NCI-H2196 (cell line): ENCODE measurements around the gene KRTAP10-11.

ENCODE experiments used
- DNase-seq: peaks from one replicate; lab custom pipeline; 2025; ENCODE audit not compliant: unreplicated experiment; lab: John Stamatoyannopoulos, UW

The KRTAP10-11 gene

GRCh38 chr21:44692798-44693512 lies 46.7 kb downstream of the KRTAP10-11 start:
- no peak for DNase-seq

DNA sequence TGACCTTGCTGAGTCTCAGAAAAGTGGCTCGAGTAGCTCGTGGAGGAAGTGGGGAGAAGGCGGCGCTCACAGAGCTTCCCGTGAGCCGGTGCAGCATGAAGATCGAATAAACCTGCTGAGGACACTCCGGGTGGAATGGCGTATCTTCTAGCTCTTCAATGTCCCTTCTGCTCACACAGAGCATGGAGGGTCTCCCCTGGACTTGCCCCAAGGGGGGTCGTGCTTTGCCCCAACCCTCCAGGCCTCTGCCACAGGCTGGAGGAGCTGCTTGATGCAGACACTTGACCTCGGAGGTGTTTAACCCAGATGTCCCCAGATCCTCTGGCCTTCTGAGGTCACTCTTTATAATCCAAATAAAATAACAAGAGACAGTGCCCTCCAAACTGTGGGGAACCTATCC lies 48.6 kb downstream of the KRTAP10-11 start:
- no peak for DNase-seq

- no peak for DNase-seq
These were observed 49.0 kb downstream of the KRTAP10-11 start for GRCh38 chr21:44695184-44695583.

- no peak for DNase-seq
These were observed 49.4 kb downstream of the KRTAP10-11 start for GRCh38 chr21:44695641-44696040.

- no peak for DNase-seq
These were observed 50.4 kb downstream of the KRTAP10-11 start for GRCh38 chr21:44696572-44696971.
